Daoy (cell line): ENCODE measurements around the gene CCDC50. TPM values are rescaled to one million over a fixed set of nuclear protein-coding genes. Genes with fewer than 3 reads are reported as not detected.

Experiments
- DNase-seq: peaks from one replicate; pipeline ENCODE4 v3.0.0-alpha.2; 2015; ENCODE audit warnings: low read depth
- total RNA-seq: library from RNA; depleted of rRNA; stranded (reverse); fragments of >200 nt; shearing (Covaris generic); gene quantifications from 2 replicates; pipeline ENCODE4 v1.2.3, GENCODE V29; 2014; rRNA removed

CCDC50 gene
- total RNA-seq, 1 experiment from 2014 or later, result 151 TPM

DNA sequence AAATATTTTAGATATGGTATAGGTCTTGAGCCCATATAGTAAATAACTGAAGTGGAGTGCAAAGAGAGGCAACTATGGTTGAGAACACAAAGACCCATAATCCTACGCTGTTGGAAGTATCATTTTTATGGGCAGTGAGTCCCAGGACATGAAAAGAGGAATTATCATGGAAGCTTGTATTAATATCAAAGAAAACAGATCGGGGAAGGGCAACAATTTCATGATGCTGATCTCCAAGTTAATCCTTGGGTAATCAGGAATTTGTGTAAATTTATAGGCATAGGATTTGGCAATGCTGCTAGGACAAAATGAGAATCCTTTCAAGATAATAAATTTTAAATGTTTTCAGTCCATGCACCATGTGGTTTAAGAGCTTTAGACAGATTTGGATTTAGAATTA, 91.6 kb downstream of the CCDC50 start:
- no peak for DNase-seq

DNA sequence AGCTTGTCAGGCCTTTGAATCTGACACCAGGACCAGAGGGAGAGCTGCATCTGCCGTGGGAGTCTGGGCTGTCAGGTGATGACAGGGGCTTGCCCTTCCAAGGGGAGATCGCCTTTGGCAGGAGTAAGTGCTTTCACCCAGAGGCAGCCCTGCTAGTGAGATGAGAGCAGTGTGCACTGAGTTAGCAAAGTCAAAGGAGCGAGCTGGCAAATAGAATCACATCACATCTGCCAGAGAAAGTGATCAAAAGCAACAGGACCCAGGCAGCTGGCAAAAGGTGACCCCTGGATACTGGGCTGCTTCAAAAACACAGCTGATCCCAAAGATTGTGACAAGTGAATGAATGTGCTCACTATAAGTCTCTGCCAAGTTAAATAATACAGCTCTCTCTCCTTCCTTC, 95.7 kb downstream of the CCDC50 start:
- DNase-seq, result no peak

DNA sequence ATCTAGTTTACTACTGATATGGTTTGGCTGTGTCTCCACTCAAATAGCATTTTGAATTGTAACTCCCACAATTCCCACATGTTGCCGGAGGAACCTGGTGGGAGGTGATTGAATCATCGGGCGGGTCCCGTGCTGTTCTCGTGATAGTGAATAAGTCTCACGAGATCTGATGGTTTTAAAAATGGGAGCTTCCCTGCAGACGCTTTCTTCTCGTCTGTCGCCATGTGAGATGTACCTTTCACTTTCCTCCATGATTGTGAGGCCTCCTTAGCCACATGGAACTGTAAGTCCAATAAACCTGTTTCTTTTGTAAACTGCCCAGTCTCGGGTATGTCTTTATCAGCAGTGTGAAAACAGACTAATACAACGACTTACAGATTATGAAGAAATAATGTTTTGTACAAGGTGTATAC, 96.1 kb downstream of the CCDC50 start:
- peak; percentile 77 for DNase-seq

DNA sequence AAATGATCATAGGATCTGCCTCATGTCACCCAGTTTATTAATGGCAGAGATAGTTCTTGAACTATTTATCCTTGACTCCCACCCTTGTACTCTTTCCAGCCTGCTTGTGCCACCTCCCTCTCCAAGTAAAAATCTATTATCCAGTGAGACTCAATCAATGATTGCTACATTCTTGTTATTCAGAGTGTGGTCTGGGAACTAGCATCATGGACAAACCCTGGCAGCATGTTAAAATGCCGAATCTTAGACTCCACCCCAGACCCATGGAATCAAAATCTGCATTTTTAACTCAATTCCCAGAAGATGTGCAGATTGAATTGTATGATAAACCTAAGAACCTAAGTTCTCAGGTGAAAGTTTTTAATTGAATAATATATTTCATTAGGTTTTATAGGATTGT, 97.1 kb downstream of the CCDC50 start:
- DNase-seq, result no peak

DNA sequence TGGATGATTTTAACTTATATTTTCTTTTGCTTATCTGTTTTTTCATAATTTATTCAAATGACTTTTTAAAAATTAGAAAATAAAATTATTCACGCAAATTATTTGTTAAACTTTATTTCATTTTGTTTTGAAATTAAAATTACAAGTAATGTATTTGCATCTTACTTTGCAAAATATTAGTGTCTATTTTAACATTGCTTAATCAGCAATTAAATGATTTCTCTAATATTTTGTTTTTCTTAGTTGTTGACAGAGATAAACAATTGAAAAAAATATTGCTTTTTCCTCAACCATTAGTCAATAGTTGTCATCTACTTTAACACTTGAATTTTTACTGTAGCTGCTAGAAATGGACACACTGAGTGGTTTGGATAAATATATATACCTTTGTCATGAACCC, 99.0 kb downstream of the CCDC50 start:
- no peak for DNase-seq

DNA sequence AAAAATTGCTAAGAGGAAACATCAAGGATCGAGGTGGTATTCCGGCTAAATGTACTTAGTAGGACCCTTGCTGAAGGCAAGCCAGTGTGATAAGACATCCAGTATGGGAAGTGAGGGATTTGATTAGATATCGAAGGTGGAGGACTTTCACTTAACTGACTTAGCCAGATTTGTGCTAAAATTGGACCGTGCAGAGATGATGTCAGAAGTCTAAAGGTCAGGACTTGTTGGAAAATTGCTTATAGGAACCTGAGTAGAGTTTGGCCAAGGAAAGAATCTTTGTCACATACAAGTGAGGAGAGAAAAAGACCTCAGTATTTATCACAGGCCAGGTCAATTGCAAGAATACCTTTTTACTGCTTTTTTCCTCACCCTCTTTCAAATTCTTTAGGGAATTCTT, 100.9 kb downstream of the CCDC50 start:
- DNase-seq, result no peak

DNA sequence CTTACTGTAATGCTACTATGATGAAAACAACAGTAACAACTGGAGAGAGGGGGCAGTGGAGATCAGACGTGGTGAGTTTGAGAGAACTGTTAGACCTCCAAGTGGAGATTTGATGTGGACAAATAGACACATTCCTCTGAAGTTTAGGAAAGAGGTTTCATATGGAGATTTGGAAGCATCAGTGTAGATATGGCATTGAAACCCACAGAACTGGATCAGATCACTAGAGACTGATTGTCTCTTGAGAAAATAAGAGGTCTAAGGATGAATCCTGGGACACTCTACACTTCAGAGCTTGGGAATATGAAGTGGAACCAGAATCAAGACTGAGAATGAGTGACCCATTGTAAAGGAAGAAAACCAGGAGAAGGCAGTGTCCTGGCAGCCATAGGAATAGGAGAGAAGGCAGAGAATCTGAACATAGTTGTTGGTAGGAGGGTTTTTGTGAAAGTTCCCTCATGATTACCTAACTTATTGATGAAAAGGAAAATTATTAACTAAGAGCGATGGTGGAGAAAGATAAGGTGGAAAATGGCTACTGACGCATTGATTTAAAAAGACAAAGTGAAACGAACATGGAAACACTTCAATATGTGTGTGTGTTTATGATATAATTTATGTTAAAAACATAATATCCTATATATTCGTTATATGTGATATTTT, 102.1 kb downstream of the CCDC50 start:
- DNase-seq, result no peak

DNA sequence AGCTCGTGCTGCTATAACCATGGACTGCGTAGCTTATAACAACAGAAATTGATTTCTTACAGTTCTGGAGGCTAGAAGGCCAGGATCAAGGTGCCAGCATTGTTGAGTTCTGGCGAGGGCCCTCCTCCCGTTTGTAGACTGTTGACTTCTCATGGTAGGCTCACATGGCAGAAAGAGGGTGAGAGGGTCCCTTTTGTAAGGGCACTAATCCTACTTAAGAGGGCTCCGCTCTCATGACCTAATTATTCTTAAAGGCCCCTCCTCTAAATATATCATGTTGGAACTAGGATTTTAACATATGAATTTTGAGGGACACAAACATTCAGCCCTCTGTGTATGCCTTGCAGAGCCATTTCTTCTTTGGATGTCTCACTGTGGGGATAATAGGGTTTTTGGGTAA, 103.0 kb downstream of the CCDC50 start:
- DNase-seq, result no peak

DNA sequence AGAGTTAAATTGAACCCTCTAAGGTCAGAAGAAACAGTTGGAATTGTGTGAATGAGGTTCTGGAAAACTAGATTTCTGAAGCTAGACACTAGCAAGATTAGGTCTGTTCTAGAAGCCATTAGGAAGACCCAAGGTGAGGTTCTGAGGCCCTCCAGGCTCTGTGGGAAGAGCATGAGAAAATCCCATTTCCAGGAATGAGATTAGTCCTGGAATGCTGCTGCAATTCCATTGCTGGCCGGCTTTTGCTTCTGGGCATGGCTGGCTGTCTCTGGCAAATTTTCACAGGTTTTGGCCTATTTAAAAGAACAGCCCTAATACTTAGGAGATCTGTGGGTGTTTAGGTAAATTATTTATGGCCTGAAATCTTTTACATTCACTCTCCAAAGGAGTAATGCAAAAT, 104.8 kb downstream of the CCDC50 start:
- DNase-seq, result no peak

DNA sequence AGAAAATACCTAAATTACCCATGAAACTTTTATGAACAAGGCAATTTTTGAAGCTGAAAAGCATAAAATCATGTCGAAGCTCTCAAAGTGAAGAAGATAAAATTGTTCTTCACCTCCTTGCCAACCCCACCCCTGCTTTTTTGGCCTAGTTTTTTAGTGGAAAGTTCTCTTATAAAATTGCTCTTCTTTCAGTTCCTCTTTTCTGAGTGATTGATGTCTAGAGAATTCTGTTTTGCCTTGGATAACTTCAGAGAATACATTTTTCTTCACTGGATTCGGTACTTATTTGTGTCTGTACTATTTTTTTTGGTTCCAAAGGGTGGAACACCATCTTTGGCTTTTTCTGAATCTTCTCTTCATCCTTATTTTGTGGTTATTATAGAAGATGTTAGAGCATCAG, 106.8 kb downstream of the CCDC50 start:
- DNase-seq, result no peak

DNA sequence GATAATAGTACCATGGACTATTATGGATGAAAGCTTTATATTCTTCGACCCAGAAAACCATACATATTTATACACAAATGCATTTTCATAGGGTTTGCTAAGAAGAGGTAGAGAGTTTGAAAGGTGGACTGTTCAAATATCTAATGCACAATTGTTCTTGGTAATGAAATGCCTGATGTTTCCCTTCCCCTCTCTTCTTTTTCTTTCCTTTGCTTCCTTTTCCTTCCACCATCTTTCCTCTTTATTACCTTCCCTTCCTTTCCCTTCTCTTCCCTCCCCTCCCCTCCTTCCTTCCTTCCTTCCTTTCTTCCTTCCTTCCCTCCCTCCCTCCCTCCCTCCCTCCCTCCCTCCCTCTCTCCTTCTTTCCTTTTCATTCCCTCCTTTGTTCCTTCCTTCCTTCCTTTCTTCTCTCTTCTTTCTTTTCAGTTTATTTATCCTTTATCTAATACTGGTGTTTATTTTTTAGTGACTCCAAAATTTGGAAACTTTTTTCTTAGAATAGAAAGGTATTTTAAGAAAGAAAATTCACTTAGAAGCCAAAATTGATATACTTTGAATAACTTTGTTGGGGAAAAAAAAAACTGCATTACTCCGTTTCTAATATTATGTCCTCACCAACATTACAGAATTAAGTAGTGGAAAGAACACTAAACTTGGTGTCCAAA, 109.1 kb downstream of the CCDC50 start:
- no peak for DNase-seq

DNA sequence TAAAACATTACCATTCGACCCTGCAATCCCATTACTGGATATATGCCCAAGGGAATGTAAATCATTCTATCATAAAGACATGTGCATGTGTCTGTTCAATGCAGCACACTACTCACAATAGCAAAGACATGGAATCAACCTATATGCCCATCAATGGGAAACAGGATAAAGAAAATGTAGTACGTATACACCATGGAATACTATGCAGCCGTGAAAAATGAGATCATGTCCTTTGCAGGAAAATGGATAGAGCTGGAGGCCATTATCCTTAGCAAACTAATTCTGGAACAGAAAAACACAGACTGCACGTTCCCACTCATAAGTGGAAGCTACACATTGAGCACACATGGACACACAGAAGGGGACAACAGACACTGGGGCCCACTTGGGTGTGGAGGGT, 111.3 kb downstream of the CCDC50 start:
- DNase-seq, result no peak

DNA sequence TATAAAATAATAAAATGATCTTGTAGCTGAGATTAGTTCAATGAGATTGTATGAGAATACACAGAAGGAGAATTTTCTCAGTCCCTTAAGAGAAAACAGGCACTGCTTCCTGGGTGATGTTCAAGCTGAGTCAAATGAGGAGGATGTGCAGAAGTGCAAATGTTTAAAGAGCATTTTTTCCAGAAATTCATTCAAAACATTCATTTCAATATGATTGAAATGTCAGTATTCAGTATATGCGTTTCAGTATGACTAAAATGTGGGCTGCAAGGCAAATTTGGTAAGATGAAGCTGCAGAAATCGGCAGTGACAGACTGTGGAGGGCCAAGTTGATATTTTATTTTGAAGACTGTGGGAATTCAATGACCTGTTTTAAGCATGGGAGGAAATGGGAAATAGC, 112.5 kb downstream of the CCDC50 start:
- DNase-seq, result no peak

DNA sequence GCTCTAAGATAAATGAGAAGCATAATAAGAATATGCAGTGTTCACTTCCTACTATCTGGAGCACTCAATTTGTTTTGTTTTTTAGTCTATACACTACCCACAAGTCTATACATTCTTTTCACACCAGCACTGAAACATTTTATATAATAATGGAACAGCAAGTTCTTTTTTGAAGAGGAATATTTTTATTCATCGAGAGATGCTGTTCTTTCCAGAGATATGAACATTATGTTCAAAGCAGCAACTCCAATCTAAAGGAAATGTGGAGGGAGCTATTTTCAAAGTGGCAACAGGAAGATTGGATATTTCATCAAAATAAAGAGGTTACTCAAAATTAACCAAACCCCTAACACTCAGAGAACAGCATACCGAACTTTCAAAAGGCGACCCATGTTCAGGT, 115.4 kb downstream of the CCDC50 start:
- no peak for DNase-seq

Other genes starting within 250 kb of the CCDC50 start
- 0.11 TPM in 1 of 2 replicates, not detected in the other for gene OSTN, start 130.2 kb upstream of the CCDC50 start, total RNA-seq
- not detected in 2 replicates for gene UTS2B, start 1.1 kb downstream of the CCDC50 start, total RNA-seq
- gene PYDC2, start 131.8 kb downstream of the CCDC50 start, total RNA-seq, result not detected in 2 replicates